ENCODE measurements around the gene STX10.

GRCh38 chr19:13110099-13110610 is 40.0 kb downstream of the STX10 start:
- TF ChIP-seq CTCF (conservative IDR thresholded peaks at IDR 0.05; ENCODE audit: low read depth, low read length) (no peak), EZH2 (IDR thresholded peaks at IDR 0.05; ENCODE audit: low read length, unreplicated experiment) (no peak)
